Liver (tissue), 9 donors: Measurements from ENCODE around the gene DPEP2. TPM values are rescaled to one million over a fixed set of nuclear protein-coding genes. Genes with fewer than 3 reads are reported as not detected.
A peak's percentile ranks its signal among the peaks of the same experiment; 100 is the strongest.

Experiments
- DNase-seq: peaks from one replicate; pipeline ENCODE4 v3.0.0-alpha.2; 2017; ENCODE audit warnings: low spot score
- H3K27ac ChIP-seq, 2 donors: one replicate each; pipeline ENCODE4 v1.7.0; 2013; ENCODE audit warnings: inconsistent platforms in 2 of 2, low read length in 2 of 2, control low read depth in 1 of 2, low read depth in 1 of 2, mild to moderate bottlenecking in 1 of 2
- H3K27me3 ChIP-seq, 4 donors: one replicate each; pipeline versions ENCODE4 v1.6.1 to v1.7.0; 2013; ENCODE audit warnings: low read length in 3 of 4, inconsistent platforms in 1 of 4, mild to moderate bottlenecking in 1 of 4, moderate library complexity in 1 of 4; ENCODE audit not compliant: control insufficient read depth in 4 of 4, insufficient read depth in 4 of 4
- H3K36me3 ChIP-seq, 4 donors: one replicate each; pipeline versions ENCODE4 v1.6.1 to v1.7.0; 2013; ENCODE audit warnings: low read length in 3 of 4, mild to moderate bottlenecking in 3 of 4, low read depth in 1 of 4, moderate library complexity in 1 of 4; ENCODE audit not compliant: control insufficient read depth in 4 of 4, insufficient read depth in 3 of 4
- H3K4me1 ChIP-seq, 4 donors: one replicate each; pipeline versions ENCODE4 v1.6.1 to v1.7.0; 2013; ENCODE audit warnings: low read length in 3 of 4, mild to moderate bottlenecking in 3 of 4, moderate library complexity in 1 of 4; ENCODE audit not compliant: control insufficient read depth in 4 of 4, insufficient read depth in 4 of 4
- H3K4me3 ChIP-seq, 3 donors: one replicate each; pipeline versions ENCODE4 v1.6.1 to v1.7.0; 2013; ENCODE audit warnings: low read length in 3 of 3, control low read depth in 1 of 3, low read depth in 1 of 3, mild to moderate bottlenecking in 1 of 3
- H3K9ac ChIP-seq, 2 donors: one replicate each; pipeline ENCODE4 v1.7.0; 2013; ENCODE audit warnings: low read length in 2 of 2, mild to moderate bottlenecking in 2 of 2, moderate library complexity in 2 of 2, control low read depth in 1 of 2, low read depth in 1 of 2
- H3K9me3 ChIP-seq, 4 donors: one replicate each; pipeline versions ENCODE4 v1.6.1 to v1.7.0; 2013; ENCODE audit warnings: low read length in 3 of 4; ENCODE audit not compliant: control insufficient read depth in 4 of 4
- FOXA1 ChIP-seq: IDR thresholded peaks from 2 replicates; pipeline ENCODE4 v1.6.1; 2016; ENCODE audit warnings: antibody characterized with exemption
- FOXA2 ChIP-seq: IDR thresholded peaks from 2 replicates; pipeline ENCODE4 v1.6.1; 2016; ENCODE audit warnings: antibody characterized with exemption
- GABPA ChIP-seq, 2 donors: IDR thresholded peaks in 1 of 2; conservative IDR thresholded peaks in 1 of 2; 2 replicates each; pipeline ENCODE4 v1.6.1; 2016; ENCODE audit warnings: antibody characterized with exemption in 2 of 2, mild to moderate bottlenecking in 1 of 2, moderate library complexity in 1 of 2
- HNF4A ChIP-seq, 2 donors: conservative IDR thresholded peaks; 2 replicates each; pipeline ENCODE4 v1.6.1; 2016; ENCODE audit warnings: antibody characterized with exemption in 2 of 2, mild to moderate bottlenecking in 2 of 2
- HNF4G ChIP-seq: IDR thresholded peaks from 2 replicates; pipeline ENCODE4 v1.6.1; 2016; ENCODE audit warnings: antibody characterized with exemption
- JUND ChIP-seq, 2 donors: IDR thresholded peaks; 2 replicates each; pipeline ENCODE4 v1.6.1; 2016; ENCODE audit warnings: antibody characterized with exemption in 2 of 2
- RXRA ChIP-seq, 2 donors: IDR thresholded peaks; 2 replicates each; pipeline ENCODE4 v1.6.1; 2017 to 2018; ENCODE audit warnings: antibody characterized with exemption in 2 of 2, mild to moderate bottlenecking in 1 of 2
- SP1 ChIP-seq: IDR thresholded peaks from 2 replicates; pipeline ENCODE4 v1.6.1; 2018; ENCODE audit warnings: antibody characterized with exemption, mild to moderate bottlenecking
- TAF1 ChIP-seq: conservative IDR thresholded peaks from 2 replicates; pipeline ENCODE4 v1.6.1; 2016; ENCODE audit warnings: antibody characterized with exemption, mild to moderate bottlenecking
- YY1 ChIP-seq: IDR thresholded peaks from 2 replicates; pipeline ENCODE4 v1.6.1; 2016; ENCODE audit warnings: antibody characterized with exemption, mild to moderate bottlenecking
- WGBS: extraction: QIAGEN DNeasy Blood & Tissue Kit; methylation state at CpG from one replicate; pipeline ENCODE4 v1.1.7; 2013; 5-methylcytosine and 5-hydroxymethylcytosine counted together
- polyA plus RNA-seq, 2 donors: library from polyadenylated mRNA; stranded (reverse) in 1 of 2; unstranded in 1 of 2; fragments of 200-250 nt in 1 of 2; fragments of >200 nt in 1 of 2; fragmentation: Nextera tagmentation in 1 of 2; extraction: Ambion mirVana in 1 of 2; gene quantifications; one replicate each; pipeline versions ENCODE4 v1.2.1 to v1.2.3, GENCODE V29; 2013 to 2015
- total RNA-seq, 2 donors: library from RNA; depleted of rRNA; stranded (reverse); fragments of >200 nt; gene quantifications; one replicate each; pipeline ENCODE4 v1.2.3, GENCODE V29; 2014
- TF ChIP-seq, protein P1 (sequence below): IDR thresholded peaks from 2 replicates; pipeline ENCODE4 v1.6.1; 2016; ENCODE audit warnings: antibody characterized with exemption, mild to moderate bottlenecking
- TF ChIP-seq, protein P2 (sequence below): fragments of 150-350 bp; IDR thresholded peaks from 2 replicates; pipeline ENCODE4 v1.5.1; 2017; ENCODE audit warnings: improper control_type of control experiment, low read depth, low read length; ENCODE audit not compliant: missing input control
- donor health status: healthy.
- donor health status: healthy.
- donor health status: healthy.
- donor health status: healthy.
- donor health status: healthy.

The DPEP2 gene
- total and polyA plus RNA-seq, 4 donors: 1.4 to 2.4 (median 1.9) TPM

DNA sequence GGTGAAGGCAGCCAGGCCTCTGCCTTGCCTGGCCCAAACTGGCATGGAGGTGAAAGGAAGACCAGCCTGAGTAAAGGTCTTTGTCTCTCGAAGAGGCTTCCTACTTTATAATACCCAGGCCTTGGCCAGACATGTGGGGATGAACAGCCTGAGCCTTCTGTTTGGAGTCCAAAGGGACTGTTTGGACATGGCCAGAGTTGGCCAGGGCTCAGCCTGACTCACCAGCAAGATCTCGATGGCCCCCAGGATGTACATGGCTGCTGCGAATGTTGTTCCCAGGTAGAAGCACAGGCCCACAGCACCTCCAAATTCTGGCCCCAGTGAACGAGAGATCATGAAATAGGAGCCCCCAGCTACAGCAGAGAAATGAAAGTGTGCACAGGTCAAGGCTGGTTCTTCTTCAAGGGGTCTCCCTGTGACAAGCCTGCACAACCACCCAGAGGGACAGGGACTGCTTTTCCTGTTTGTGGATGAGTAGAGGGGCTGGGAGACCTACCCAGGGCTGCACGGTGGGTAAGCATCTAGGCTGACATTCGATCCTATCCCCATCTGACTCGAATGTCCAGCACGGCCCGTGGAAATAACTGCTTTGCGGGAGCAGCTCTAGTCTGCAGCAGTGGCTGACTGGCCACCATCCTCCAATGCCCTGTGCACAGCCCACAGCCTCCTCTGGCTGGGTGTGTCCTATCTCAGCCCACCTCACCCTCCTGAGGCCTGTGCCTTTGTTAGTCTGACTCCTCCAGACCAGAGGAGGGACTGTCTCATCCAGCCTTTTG lies 44.7 kb downstream of the DPEP2 start (continued):
- TF ChIP-seq JUND (IDR thresholded peaks at IDR 0.05) (peak in 1 of 2 donors; percentile 86), HNF4G (peak; percentile 26)

DNA sequence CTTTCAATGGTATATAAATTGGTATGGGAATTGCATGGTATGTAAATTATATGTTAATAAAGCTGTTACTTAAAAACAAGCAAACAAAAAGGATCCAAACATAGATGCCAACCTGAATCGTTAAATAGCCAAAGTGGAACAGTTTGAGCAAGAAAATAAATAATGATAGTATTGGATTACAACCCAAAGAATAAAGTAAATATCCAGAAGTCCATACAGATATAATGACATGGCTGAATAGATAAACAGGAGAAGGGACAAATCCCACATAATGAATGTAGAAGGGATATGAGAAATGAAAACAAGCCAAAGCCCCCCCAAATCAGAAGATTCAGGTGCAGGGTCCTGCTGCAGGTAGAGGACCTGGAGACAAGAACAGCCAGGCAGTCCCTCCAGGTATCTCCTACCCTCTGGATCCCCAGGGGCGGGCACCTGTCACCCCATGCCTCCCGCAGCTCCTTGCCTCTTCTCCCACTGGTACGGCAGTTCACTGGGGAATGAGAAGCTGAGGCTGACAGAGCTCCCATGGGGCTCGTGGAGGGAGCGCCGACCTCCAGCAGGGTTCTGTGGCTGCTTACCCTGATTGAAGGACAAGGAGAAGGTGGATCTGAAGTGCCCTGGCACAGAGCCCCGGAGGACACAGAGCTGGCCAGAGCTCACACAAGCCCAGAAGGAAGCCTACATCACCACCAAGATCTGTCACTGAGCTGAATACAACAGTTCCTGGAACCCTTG lies 45.5 kb downstream of the DPEP2 start:
- TF ChIP-seq SP1 (peak; percentile 41), JUND (IDR thresholded peaks at IDR 0.05) (peak in 1 of 2 donors; percentile 9), HNF4A (conservative IDR thresholded peaks at IDR 0.05) (peak; percentile 47 to 68), YY1 (no peak), HNF4G (no peak), RXRA (IDR thresholded peaks at IDR 0.05) (peak in 1 of 2 donors; percentile 22), FOXA2 (peak; percentile 75)
- TF ChIP-seq, protein P1, sequence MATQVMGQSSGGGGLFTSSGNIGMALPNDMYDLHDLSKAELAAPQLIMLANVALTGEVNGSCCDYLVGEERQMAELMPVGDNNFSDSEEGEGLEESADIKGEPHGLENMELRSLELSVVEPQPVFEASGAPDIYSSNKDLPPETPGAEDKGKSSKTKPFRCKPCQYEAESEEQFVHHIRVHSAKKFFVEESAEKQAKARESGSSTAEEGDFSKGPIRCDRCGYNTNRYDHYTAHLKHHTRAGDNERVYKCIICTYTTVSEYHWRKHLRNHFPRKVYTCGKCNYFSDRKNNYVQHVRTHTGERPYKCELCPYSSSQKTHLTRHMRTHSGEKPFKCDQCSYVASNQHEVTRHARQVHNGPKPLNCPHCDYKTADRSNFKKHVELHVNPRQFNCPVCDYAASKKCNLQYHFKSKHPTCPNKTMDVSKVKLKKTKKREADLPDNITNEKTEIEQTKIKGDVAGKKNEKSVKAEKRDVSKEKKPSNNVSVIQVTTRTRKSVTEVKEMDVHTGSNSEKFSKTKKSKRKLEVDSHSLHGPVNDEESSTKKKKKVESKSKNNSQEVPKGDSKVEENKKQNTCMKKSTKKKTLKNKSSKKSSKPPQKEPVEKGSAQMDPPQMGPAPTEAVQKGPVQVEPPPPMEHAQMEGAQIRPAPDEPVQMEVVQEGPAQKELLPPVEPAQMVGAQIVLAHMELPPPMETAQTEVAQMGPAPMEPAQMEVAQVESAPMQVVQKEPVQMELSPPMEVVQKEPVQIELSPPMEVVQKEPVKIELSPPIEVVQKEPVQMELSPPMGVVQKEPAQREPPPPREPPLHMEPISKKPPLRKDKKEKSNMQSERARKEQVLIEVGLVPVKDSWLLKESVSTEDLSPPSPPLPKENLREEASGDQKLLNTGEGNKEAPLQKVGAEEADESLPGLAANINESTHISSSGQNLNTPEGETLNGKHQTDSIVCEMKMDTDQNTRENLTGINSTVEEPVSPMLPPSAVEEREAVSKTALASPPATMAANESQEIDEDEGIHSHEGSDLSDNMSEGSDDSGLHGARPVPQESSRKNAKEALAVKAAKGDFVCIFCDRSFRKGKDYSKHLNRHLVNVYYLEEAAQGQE: no peak
- H3K27ac ChIP-seq: peak overlapping the region; percentile 90 to 96
- WGBS: 75% methylated on average over 8 of the region's 8 CpGs
- no peak overlapping the region for H3K4me3 ChIP-seq
- H3K9ac ChIP-seq: no peak overlapping the region
- no peak for DNase-seq
- no peaks in the 10 kb centered on the region for H3K27me3 ChIP-seq
- H3K4me1 ChIP-seq: peaks cover 10 to 32% (median 27%) of the 10 kb centered on the region in 4 donors
- H3K9me3 ChIP-seq: no peaks in the 10 kb centered on the region
- peaks cover 5 to 45% (median 19%) of the 10 kb centered on the region in 4 donors for H3K36me3 ChIP-seq

DNA sequence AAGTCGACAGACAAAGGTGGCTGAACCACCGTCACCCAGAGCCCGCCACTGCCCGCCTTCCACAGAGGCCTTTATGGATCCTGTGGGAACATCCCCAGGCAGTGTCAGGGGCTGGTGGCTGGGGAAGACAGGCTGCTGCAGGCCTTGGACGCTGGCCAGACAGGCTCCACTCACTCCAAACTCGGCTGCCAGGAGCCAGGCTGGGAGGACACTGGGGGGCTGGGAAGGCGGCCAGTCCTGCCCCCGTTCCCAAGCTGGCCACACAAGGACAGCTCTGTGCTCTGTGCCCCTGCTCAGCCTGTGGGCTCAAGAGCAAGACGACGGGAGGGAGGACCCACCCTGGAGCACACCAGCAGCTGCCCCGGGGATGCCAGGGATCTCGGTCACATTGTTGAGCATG lies 47.8 kb downstream of the DPEP2 start:
- Histone ChIP-seq H3K27me3 (no peaks in the 10 kb centered on the region), H3K36me3 (peaks cover 7 to 53% (median 18%) of the 10 kb centered on the region in 4 donors), H3K27ac (no peak overlapping the region), H3K9me3 (no peaks in the 10 kb centered on the region), H3K9ac (no peak overlapping the region), H3K4me3 (no peak overlapping the region), H3K4me1 (peaks cover 10 to 32% (median 27%) of the 10 kb centered on the region in 4 donors)
- DNase-seq: no peak
- WGBS: 73% methylated on average over 12 of the region's 12 CpGs
- no peak for TF ChIP-seq HNF4G
- TF ChIP-seq TAF1: no peak
- no peak for TF ChIP-seq FOXA1
- TF ChIP-seq, protein P2, sequence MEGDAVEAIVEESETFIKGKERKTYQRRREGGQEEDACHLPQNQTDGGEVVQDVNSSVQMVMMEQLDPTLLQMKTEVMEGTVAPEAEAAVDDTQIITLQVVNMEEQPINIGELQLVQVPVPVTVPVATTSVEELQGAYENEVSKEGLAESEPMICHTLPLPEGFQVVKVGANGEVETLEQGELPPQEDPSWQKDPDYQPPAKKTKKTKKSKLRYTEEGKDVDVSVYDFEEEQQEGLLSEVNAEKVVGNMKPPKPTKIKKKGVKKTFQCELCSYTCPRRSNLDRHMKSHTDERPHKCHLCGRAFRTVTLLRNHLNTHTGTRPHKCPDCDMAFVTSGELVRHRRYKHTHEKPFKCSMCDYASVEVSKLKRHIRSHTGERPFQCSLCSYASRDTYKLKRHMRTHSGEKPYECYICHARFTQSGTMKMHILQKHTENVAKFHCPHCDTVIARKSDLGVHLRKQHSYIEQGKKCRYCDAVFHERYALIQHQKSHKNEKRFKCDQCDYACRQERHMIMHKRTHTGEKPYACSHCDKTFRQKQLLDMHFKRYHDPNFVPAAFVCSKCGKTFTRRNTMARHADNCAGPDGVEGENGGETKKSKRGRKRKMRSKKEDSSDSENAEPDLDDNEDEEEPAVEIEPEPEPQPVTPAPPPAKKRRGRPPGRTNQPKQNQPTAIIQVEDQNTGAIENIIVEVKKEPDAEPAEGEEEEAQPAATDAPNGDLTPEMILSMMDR: no peak
- no peak for TF ChIP-seq GABPA (IDR thresholded peaks at IDR 0.05 in 1 of 2, conservative IDR thresholded peaks at IDR 0.05 in 1 of 2)
- no peak for TF ChIP-seq HNF4A (conservative IDR thresholded peaks at IDR 0.05)
- no peak for TF ChIP-seq YY1
